GM21717 (cell line): ENCODE measurements around the gene GALNT4.
A peak's percentile ranks its signal among the peaks of the same experiment; 100 is the strongest.

ENCODE experiments used
- ATAC-seq: cut with Tn5 transposase; IDR thresholded peaks from one replicate; pipeline ENCODE4 v1.9.1; 2021; ENCODE audit warnings: mild to moderate bottlenecking, moderate library complexity; ENCODE audit not compliant: unreplicated experiment

GALNT4 gene

GRCh38 chr12:89524541-89525304, at the start of gene GALNT4:
Gene GALNT4, minus strand, starts transcription at chr12:89524796. Its CDS starts 247 bp downstream, at chr12:89524549.
- peak; percentile 85 for ATAC-seq

- no peak for ATAC-seq
Observed at GRCh38 chr12:89573051-89573810, 48.6 kb upstream of the GALNT4 start.

- ATAC-seq = no peak
Observed at GRCh38 chr12:89571491-89572195, 47.0 kb upstream of the GALNT4 start.

DNA sequence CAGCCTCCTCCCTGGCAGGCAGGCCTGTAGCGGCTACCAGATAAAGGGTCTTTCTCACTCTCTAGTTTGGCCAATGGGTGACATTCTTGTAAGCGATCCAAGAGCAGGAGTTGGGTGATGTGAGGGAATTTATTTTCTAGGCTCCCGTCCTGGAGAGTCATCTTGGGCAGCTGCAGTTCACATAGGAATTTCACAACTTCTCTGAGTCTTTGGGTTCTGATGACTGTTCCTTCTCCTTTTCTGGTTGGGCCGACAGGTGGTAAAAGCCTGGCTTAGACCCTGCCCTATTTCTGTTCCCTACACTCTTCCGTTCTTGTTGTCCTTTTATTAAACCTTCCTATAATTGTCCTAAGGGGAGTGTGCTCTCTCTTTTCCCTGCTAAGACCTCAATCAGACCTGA, 43.9 kb upstream of the GALNT4 start:
- no peak for ATAC-seq

DNA sequence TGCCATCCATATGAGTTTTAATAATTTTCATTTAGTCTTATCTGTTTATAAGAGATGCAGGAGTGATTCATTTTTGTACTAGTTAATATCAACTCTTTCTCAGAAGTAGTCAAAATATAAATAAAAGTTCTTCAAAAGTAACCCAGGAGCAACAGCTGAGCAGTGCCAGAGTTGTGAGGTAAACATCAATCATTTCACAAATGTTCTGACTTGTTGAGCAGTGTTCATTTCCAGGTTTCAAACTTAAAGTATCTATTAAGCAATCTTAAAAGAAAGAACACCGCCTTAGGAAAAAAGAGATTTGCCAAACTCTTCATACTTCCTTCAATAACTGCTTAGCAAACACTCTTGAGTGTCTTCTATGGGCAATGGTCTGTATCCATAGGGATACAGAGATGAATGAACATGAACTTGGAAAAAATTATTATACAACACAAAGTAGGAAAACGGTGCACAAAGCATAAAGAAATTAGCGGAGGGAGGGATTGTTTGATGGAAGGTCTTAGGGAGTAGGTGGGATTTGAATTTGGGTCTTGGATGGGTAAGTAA, 43.2 kb upstream of the GALNT4 start:
- ATAC-seq = no peak

DNA sequence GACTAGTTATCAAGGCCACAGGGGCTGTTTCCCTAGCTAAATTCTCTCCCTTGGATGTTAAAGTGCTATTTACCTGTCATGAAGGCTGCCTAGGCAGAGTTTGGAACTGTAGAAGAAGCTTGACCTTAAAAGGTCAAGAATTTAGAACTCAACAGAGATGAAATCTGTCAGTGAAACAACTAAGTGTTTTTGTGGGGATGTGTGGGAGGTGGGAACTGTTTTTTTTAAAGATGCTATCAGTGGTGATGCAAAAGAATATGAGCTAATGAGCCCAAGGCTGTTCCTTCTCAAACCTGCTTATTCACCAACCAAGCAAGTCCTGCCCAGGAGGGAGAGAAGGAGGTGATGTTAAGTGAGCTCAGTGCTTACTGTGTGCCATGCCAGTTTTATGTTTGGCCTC, 42.0 kb upstream of the GALNT4 start:
- no peak for ATAC-seq

- ATAC-seq = no peak
Observed at GRCh38 chr12:89565002-89565401, 40.4 kb upstream of the GALNT4 start.

DNA sequence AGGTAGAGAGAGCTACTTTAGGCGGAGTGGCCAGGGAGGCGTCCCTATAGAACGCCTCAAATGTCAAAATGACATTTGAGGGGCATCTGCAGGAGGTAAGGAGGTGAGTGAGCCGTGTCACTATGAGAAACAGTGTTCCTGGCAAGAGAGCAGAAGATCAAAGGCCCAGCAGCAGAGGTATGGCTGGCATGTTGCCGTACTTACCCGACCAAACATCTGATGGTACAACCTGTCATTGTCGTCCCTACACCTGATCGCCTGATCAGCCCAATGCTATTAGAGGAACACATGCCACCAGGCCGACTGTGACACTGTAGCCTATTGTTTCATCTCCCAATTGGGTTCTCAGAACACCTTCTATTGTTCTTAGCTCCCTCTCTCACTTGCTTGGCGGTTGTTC, 35.2 kb upstream of the GALNT4 start:
- ATAC-seq = no peak

DNA sequence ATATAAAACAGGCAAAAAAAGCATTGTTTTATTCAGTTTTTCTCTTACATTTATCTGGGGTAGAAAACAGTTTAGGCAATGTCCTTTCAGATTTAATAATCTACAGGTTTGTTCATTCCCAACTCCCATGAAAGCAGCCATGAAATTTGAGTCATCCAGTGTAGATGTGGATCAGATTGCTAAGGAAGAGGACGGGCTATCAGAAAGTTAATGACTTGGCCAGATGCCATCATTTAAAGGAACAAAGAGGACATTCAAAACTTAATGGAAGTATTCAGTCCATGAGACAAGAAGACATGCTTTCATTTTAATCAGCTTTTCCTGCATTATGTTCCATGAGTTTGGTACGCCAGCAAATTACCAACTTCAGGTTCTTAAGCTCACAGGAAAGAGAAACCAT, 32.4 kb upstream of the GALNT4 start:
- ATAC-seq = no peak

GRCh38 chr12:89552376-89552775, 27.8 kb upstream of the GALNT4 start:
- no peak for ATAC-seq

GRCh38 chr12:89551747-89552146, 27.2 kb upstream of the GALNT4 start:
- no peak for ATAC-seq

DNA sequence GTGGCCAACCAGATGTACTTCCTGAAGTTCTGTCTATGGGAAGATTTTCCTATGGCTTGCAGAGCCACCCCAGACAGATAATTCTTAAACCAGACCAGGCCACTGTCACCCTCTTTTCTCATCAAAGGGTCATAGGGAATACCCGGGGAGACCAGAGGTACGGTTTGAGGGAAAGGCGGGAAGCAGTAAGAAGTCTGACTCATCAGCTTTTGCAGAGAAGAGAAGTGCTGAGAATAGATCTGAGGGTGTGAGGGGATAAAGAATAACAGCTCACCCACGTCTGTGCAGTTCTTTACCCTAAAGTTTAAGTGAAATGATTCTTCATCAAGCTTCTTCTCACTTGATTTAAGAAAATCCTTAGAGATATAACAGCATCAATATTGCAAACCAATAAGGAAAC, 22.5 kb upstream of the GALNT4 start:
- ATAC-seq = no peak

DNA sequence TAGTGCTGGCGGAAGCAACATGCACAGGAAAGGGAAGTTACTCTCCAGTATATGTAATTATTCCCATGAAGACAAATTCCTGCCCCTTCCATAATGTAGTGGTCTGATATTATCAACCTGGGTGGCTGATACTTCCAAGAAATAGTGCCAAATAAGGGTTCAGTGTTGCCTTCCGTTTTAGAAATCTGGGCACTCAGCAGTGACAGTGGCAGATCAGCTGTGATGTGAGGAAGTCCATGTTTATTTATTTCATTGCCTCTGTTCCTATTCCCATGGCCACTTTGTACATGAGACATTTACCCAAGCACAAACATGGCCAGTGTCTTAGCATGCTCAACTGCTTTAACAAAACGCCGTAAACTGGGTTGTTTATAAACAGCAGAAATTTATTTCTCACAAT, 21.6 kb upstream of the GALNT4 start:
- no peak for ATAC-seq

- no peak for ATAC-seq
Observed at GRCh38 chr12:89544681-89545184, 20.1 kb upstream of the GALNT4 start.

DNA sequence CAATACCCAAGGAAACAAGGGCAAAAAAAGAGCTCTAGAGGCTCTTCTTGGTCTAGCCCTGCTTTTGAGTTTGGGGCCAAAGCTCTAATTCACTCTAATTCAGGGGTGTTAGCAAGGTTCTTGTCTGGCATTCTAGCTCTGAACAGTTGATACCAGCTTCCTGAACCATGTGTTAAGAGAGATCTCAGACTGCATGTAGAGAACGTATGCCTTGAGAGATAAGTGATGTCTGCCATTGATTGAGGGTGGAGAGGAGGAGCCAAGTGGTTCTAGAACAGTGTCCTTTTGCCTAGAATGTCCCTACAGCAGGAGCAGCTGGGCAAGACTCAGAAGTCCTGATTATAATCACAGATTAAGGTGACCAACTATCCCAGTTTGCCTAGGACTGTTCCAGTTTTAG, 19.4 kb upstream of the GALNT4 start:
- ATAC-seq = no peak

DNA sequence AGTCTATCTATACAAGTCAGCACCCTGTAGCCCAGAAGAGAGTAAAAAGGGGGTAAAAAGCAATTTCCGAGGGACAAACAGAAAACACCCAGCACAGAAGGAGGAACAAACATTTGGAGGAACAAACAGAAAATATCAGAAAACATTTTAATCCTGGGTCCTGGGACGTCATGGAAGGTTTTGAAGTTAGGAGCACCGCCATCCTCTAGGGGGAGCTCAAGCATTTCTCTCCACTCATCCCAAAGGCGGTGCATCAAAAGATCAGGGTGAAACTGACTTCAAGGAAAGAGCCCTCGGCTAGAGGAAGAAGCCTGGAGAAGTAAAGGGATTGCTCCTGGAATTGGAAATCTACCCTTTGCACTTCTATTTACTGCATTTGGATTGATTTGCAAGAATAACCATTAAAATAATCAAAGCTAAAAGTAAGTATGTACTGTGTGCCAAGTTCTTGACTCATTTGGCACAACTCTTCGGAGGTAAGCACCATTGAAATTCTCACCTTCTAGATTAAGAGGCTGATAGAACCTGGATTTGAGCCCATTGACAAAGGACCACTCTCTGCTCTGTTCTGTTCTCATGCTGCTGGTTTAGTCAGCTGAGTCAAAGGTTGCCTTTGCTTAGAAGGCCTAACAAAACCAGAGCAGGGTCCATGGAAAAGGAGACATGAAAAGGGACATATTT, 18.5 kb upstream of the GALNT4 start:
- peak; percentile 87 for ATAC-seq

- ATAC-seq = no peak
Observed at GRCh38 chr12:89542236-89542635, 17.6 kb upstream of the GALNT4 start.

DNA sequence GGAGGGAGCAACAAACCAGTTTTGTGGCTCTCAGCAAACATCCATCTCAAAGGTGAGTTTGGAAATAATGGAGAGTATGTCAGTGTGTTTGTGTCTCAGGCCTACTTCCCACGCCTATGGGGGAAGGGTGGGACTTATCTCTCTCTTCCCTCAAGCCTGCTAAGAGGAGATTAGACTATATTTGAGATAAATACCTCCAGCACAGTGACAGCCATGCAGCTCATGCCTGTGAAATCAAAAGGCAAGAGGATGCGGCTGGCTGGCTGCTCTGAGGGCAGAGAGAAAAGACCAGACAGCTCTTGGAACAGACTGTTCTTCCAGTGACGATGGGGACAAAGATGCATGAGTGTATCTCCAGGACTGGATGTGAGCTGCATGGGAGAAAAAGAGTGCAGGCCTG, 16.0 kb upstream of the GALNT4 start:
- no peak for ATAC-seq

- no peak for ATAC-seq
Observed at GRCh38 chr12:89539426-89540223, 15.0 kb upstream of the GALNT4 start.

GRCh38 chr12:89538897-89539296, 14.3 kb upstream of the GALNT4 start:
- ATAC-seq = no peak
